GM12801 (cell line): Measurements from ENCODE around the gene STON2.

ENCODE experiments used
- TF ChIP-seq, protein P1 (sequence below): IDR thresholded peaks from one replicate; pipeline ENCODE4 v1.5.1; 2011; ENCODE audit warnings: control low read depth; ENCODE audit not compliant: insufficient read length; ENCODE audit errors: extremely low read depth

The STON2 gene

GRCh38 chr14:81367563-81367962, 32.6 kb downstream of the STON2 start:
- TF ChIP-seq, protein P1, sequence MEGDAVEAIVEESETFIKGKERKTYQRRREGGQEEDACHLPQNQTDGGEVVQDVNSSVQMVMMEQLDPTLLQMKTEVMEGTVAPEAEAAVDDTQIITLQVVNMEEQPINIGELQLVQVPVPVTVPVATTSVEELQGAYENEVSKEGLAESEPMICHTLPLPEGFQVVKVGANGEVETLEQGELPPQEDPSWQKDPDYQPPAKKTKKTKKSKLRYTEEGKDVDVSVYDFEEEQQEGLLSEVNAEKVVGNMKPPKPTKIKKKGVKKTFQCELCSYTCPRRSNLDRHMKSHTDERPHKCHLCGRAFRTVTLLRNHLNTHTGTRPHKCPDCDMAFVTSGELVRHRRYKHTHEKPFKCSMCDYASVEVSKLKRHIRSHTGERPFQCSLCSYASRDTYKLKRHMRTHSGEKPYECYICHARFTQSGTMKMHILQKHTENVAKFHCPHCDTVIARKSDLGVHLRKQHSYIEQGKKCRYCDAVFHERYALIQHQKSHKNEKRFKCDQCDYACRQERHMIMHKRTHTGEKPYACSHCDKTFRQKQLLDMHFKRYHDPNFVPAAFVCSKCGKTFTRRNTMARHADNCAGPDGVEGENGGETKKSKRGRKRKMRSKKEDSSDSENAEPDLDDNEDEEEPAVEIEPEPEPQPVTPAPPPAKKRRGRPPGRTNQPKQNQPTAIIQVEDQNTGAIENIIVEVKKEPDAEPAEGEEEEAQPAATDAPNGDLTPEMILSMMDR: no peak

GRCh38 chr14:81366884-81367283, 33.2 kb downstream of the STON2 start:
- TF ChIP-seq, protein P1: no peak

DNA sequence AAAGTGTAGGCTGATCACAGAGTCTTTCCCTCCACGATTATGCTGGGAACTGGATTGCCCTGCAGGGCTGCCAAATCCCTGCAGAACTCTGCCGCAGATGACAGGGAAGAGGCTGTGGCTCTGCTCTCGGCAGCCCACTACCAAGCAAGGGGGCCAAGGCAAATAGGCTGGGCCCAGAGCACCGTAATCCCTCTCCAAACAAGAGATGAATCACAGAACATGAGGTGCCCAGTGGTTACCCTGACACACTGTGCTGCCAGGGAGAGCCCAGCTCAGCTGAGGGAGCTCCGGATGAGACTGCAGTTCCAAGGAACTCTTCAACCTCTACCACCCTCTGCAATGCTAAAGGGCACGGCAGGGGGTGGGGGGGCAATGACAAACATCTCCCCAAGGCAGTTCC, 33.9 kb downstream of the STON2 start:
- TF ChIP-seq, protein P1: no peak

- TF ChIP-seq, protein P1: no peak
These were observed 36.3 kb downstream of the STON2 start for GRCh38 chr14:81363746-81364378.

DNA sequence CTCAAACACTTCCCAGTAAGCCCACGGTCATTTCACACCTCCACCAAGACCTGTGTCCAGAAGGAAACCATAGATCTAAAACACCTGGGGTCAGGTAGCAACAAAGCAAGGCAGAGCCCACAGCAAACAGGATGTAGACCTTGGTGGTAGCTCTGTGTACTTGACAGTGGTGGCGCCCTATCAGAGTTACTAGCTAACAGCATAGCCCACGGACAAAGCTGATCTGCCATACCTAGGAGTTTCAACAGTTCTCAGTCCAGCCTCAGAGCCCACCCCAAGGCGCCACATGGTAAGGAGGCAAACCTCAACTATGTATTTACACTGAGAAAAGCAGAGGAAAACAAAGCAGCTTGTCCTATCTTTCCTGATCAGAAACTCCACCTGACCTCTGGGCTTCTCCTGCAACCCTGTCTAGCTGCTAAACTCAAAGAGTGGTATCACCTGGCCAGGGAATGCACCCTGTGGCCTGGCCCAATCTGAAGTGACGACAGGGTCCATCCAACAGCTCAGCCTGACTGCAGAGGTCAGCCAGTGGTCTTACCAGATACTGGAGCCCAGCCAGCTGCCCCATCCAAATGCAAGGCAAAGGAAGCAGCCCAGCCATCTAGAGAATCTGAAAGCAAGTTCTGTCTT, 46.3 kb downstream of the STON2 start:
- TF ChIP-seq, protein P1: no peak

- TF ChIP-seq, protein P1: no peak
These were observed 47.7 kb downstream of the STON2 start for GRCh38 chr14:81352413-81352812.

GRCh38 chr14:81351205-81351604, 48.9 kb downstream of the STON2 start:
- TF ChIP-seq, protein P1: no peak
